Endothelial cell of umbilical vein (primary cell): ENCODE data around the gene CARD10.

Experiments used
- EZH2 ChIP-seq: IDR thresholded peaks from 2 replicates; pipeline ENCODE4 v1.6.1; 2012; ENCODE audit warnings: borderline replicate concordance, low read depth, mild to moderate bottlenecking, moderate library complexity, low read length, inconsistent platforms; ENCODE audit not compliant: severe bottlenecking
- GATA2 ChIP-seq: IDR thresholded peaks from 2 replicates; pipeline ENCODE4 v1.7.0; 2011; ENCODE audit warnings: low read depth, mild to moderate bottlenecking, moderate library complexity, mixed read lengths, low read length; ENCODE audit not compliant: insufficient read length, insufficient read depth
- JUN ChIP-seq: IDR thresholded peaks from 2 replicates; pipeline ENCODE4 v1.6.1; 2011; ENCODE audit warnings: borderline replicate concordance, low read depth; ENCODE audit not compliant: insufficient read length, insufficient read depth
- MYC ChIP-seq: IDR thresholded peaks from one replicate; pipeline ENCODE4 v1.6.1; 2011; ENCODE audit warnings: mild to moderate bottlenecking, low read depth, low read length
- POLR2A ChIP-seq: IDR thresholded peaks from 2 replicates; pipeline ENCODE4 v1.6.1; 2012; ENCODE audit warnings: low read depth, mild to moderate bottlenecking, control low read depth, low read length
- POLR2AphosphoS5 ChIP-seq: IDR thresholded peaks from 2 replicates; pipeline ENCODE4 v1.6.1; 2012; ENCODE audit warnings: low read depth, mild to moderate bottlenecking, control low read depth, low read length, moderate library complexity; ENCODE audit not compliant: insufficient read depth
- TF ChIP-seq, protein P1 (sequence below), 2 donors: IDR thresholded peaks; 1 replicate in 1 of 2; 2 replicates in 1 of 2; pipeline ENCODE4 v1.5.1; 2011; ENCODE audit warnings: low read length in 2 of 2, mild to moderate bottlenecking in 2 of 2, moderate library complexity in 2 of 2, control low read depth in 1 of 2, inconsistent platforms in 1 of 2, low read depth in 1 of 2; ENCODE audit not compliant: insufficient read depth in 1 of 2; ENCODE audit errors: extremely low read depth in 1 of 2
- TF ChIP-seq, protein P2 (sequence below): IDR thresholded peaks from 2 replicates; pipeline ENCODE4 v1.6.1; 2011; ENCODE audit not compliant: insufficient read depth, insufficient read length

DNA sequence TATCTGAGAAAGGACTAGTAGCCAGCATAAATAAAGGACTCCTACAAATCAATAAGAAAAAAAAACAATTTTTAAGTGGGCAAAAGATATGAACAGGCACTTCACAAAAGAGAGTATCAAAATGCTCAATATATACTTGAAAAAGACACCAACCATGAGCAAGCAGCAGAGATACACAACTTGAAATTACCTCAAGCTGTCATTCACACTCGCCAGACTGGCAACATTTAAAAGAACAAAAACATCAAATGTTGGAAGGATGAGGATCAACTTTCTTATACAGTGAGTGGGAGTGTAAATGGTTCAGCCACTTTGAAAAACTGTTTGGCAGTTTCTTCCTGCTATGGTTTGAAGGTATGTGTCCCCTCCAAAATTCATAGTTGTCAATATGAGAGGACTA lies 68.0 kb downstream of the CARD10 start:
- TF ChIP-seq POLR2AphosphoS5 (no peak), POLR2A (no peak), JUN (no peak), MYC (no peak), GATA2 (no peak), EZH2 (no peak)
- TF ChIP-seq, protein P1, sequence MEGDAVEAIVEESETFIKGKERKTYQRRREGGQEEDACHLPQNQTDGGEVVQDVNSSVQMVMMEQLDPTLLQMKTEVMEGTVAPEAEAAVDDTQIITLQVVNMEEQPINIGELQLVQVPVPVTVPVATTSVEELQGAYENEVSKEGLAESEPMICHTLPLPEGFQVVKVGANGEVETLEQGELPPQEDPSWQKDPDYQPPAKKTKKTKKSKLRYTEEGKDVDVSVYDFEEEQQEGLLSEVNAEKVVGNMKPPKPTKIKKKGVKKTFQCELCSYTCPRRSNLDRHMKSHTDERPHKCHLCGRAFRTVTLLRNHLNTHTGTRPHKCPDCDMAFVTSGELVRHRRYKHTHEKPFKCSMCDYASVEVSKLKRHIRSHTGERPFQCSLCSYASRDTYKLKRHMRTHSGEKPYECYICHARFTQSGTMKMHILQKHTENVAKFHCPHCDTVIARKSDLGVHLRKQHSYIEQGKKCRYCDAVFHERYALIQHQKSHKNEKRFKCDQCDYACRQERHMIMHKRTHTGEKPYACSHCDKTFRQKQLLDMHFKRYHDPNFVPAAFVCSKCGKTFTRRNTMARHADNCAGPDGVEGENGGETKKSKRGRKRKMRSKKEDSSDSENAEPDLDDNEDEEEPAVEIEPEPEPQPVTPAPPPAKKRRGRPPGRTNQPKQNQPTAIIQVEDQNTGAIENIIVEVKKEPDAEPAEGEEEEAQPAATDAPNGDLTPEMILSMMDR (IDR thresholded peaks at IDR 0.05; ENCODE audit: extremely low read depth in 1 of 2, insufficient read depth in 1 of 2, low read depth in 1 of 2, low read length in 2 of 2): no peak
- TF ChIP-seq, protein P2, sequence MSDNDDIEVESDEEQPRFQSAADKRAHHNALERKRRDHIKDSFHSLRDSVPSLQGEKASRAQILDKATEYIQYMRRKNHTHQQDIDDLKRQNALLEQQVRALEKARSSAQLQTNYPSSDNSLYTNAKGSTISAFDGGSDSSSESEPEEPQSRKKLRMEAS: no peak
